ENCODE results near the gene NT5C.
A peak's percentile ranks its signal among the peaks of the same experiment; 100 is the strongest.

Gene NT5C

GRCh38 chr17:75115555-75115954, 16.0 kb downstream of the NT5C start:
- no peak for DNase-seq (ENCODE audit: low spot score)

- no peak for DNase-seq (ENCODE audit: low spot score)
Measured at GRCh38 chr17:75114552-75115314, 16.8 kb downstream of the NT5C start.

- DNase-seq (ENCODE audit: low spot score) = peak; percentile 95
Measured at GRCh38 chr17:75113798-75114551, 17.6 kb downstream of the NT5C start.

GRCh38 chr17:75111777-75112335, 19.7 kb downstream of the NT5C start:
- DNase-seq (ENCODE audit: low spot score) = no peak

GRCh38 chr17:75110234-75110937, 21.2 kb downstream of the NT5C start:
- DNase-seq (ENCODE audit: low spot score) = no peak

GRCh38 chr17:75109407-75110233, 21.9 kb downstream of the NT5C start, which contains the start of gene ARMC7:
Gene ARMC7 (plus strand): TSS chr17:75109969. CDS start chr17:75110289, 320 bp downstream.
- DNase-seq (ENCODE audit: low spot score) = peak; percentile 84

GRCh38 chr17:75109046-75109406, 22.5 kb downstream of the NT5C start:
- DNase-seq (ENCODE audit: low spot score) = no peak

GRCh38 chr17:75108193-75108592, 23.3 kb downstream of the NT5C start:
- no peak for DNase-seq (ENCODE audit: low spot score)

GRCh38 chr17:75105126-75106080, 26.1 kb downstream of the NT5C start:
- no peak for DNase-seq (ENCODE audit: low spot score)

- DNase-seq (ENCODE audit: low spot score) = no peak
Measured at GRCh38 chr17:75103601-75104554, 27.7 kb downstream of the NT5C start.

GRCh38 chr17:75102385-75102821, 29.1 kb downstream of the NT5C start:
- DNase-seq (ENCODE audit: low spot score) = no peak

GRCh38 chr17:75099881-75100595, 31.5 kb downstream of the NT5C start:
- DNase-seq (ENCODE audit: low spot score) = no peak

- no peak for DNase-seq (ENCODE audit: low spot score)
Measured at GRCh38 chr17:75098861-75099260, 32.7 kb downstream of the NT5C start.

- no peak for DNase-seq (ENCODE audit: low spot score)
Measured at GRCh38 chr17:75097865-75098264, 33.7 kb downstream of the NT5C start.

- DNase-seq (ENCODE audit: low spot score) = peak; percentile 62
Measured at GRCh38 chr17:75096082-75096625, 35.4 kb downstream of the NT5C start.

GRCh38 chr17:75094871-75095399, 36.6 kb downstream of the NT5C start:
- DNase-seq (ENCODE audit: low spot score) = no peak

- DNase-seq (ENCODE audit: low spot score) = no peak
Measured at GRCh38 chr17:75093548-75094158, 37.9 kb downstream of the NT5C start.
